ENCODE results near the gene PRELID2. TPM values are rescaled to one million over a fixed set of nuclear protein-coding genes. Genes with fewer than 3 reads are reported as not detected.

PRELID2 gene
- polyA plus RNA-seq, 1 donor (not counting 4 experiments of a cell fraction or from before 2014, with no cell fraction given) = 5.1 TPM

GRCh38 chr5:145847499-145848497 is 12.7 kb upstream of the PRELID2 start:
- Histone ChIP-seq H3K36me3 (ENCODE audit: control insufficient read depth in 2 of 2, extremely low read depth in 1 of 2, insufficient read depth in 2 of 2, low read length in 2 of 2) (no peaks in the 10 kb centered on the region), H3K27ac (ENCODE audit: control insufficient read depth, insufficient read depth, low read length) (no peak overlapping the region), H3K9ac (ENCODE audit: control insufficient read depth, extremely low read depth, insufficient read depth, low read length) (no peak overlapping the region), H3K9me3 (ENCODE audit: control insufficient read depth, low read depth, low read length) (no peaks in the 10 kb centered on the region), H3K4me3 (ENCODE audit: control insufficient read depth in 2 of 3, extremely low read depth in 1 of 3, insufficient read depth in 2 of 3, low read depth in 1 of 3, low read length in 3 of 3) (no peak overlapping the region), H3K9me1 (ENCODE audit: control insufficient read depth, extremely low read depth, insufficient read depth, low read length) (no peaks in the 10 kb centered on the region), H3K4me1 (ENCODE audit: control insufficient read depth, extremely low read depth, insufficient read depth, low read length) (peaks cover 23% of the 10 kb centered on the region), H3K4me2 (ENCODE audit: control insufficient read depth, extremely low read depth, insufficient read depth, low read depth, low read length) (peak overlapping the region; percentile 3), H3K27me3 (ENCODE audit: control insufficient read depth, extremely low read depth, insufficient read depth, low read length) (no peaks in the 10 kb centered on the region), H3K79me2 (ENCODE audit: control insufficient read depth, insufficient read depth, low read length) (no peaks in the 10 kb centered on the region), H2AFZ (ENCODE audit: control insufficient read depth, low read length) (no peak overlapping the region), H4K20me1 (ENCODE audit: control insufficient read depth, extremely low read depth, insufficient read depth, low read length) (no peaks in the 10 kb centered on the region)
- DNase-seq (ENCODE audit: low read depth, low spot score) = peak; percentile 42
- TF ChIP-seq, protein P1, sequence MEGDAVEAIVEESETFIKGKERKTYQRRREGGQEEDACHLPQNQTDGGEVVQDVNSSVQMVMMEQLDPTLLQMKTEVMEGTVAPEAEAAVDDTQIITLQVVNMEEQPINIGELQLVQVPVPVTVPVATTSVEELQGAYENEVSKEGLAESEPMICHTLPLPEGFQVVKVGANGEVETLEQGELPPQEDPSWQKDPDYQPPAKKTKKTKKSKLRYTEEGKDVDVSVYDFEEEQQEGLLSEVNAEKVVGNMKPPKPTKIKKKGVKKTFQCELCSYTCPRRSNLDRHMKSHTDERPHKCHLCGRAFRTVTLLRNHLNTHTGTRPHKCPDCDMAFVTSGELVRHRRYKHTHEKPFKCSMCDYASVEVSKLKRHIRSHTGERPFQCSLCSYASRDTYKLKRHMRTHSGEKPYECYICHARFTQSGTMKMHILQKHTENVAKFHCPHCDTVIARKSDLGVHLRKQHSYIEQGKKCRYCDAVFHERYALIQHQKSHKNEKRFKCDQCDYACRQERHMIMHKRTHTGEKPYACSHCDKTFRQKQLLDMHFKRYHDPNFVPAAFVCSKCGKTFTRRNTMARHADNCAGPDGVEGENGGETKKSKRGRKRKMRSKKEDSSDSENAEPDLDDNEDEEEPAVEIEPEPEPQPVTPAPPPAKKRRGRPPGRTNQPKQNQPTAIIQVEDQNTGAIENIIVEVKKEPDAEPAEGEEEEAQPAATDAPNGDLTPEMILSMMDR (optimal IDR thresholded peaks at IDR 0.05 in 1 of 3, IDR thresholded peaks at IDR 0.05 in 1 of 3, conservative IDR thresholded peaks at IDR 0.05 in 1 of 3; ENCODE audit: extremely low read depth in 1 of 3, insufficient read depth in 2 of 3, low read length in 3 of 3) = no peak
- no peak for TF ChIP-seq EZH2 (IDR thresholded peaks at IDR 0.05; ENCODE audit: low read length)
- peak; percentile 95 for FAIRE-seq
- dilution Hi-C loops (cut with MboI; ENCODE audit: extremely low pct_ligation_motif_present, low sequenced_read_pairs) = no loop called here

GRCh38 chr5:145846081-145846480 is 10.9 kb upstream of the PRELID2 start:
- Histone ChIP-seq H3K27me3 (ENCODE audit: control insufficient read depth, extremely low read depth, insufficient read depth, low read length) (no peaks in the 10 kb centered on the region), H3K79me2 (ENCODE audit: control insufficient read depth, insufficient read depth, low read length) (no peaks in the 10 kb centered on the region), H3K9me3 (ENCODE audit: control insufficient read depth, low read depth, low read length) (no peaks in the 10 kb centered on the region), H4K20me1 (ENCODE audit: control insufficient read depth, extremely low read depth, insufficient read depth, low read length) (no peaks in the 10 kb centered on the region), H3K9ac (ENCODE audit: control insufficient read depth, extremely low read depth, insufficient read depth, low read length) (no peak overlapping the region), H3K4me3 (ENCODE audit: control insufficient read depth in 2 of 3, extremely low read depth in 1 of 3, insufficient read depth in 2 of 3, low read depth in 1 of 3, low read length in 3 of 3) (no peak overlapping the region), H3K4me2 (ENCODE audit: control insufficient read depth, extremely low read depth, insufficient read depth, low read depth, low read length) (no peak overlapping the region), H3K4me1 (ENCODE audit: control insufficient read depth, extremely low read depth, insufficient read depth, low read length) (peaks cover 23% of the 10 kb centered on the region), H3K9me1 (ENCODE audit: control insufficient read depth, extremely low read depth, insufficient read depth, low read length) (no peaks in the 10 kb centered on the region), H3K36me3 (ENCODE audit: control insufficient read depth in 2 of 2, extremely low read depth in 1 of 2, insufficient read depth in 2 of 2, low read length in 2 of 2) (no peaks in the 10 kb centered on the region), H2AFZ (ENCODE audit: control insufficient read depth, low read length) (no peak overlapping the region), H3K27ac (ENCODE audit: control insufficient read depth, insufficient read depth, low read length) (no peak overlapping the region)
- DNase-seq (ENCODE audit: low read depth, low spot score) = no peak
- no peak for FAIRE-seq
- TF ChIP-seq, protein P1 (optimal IDR thresholded peaks at IDR 0.05 in 1 of 3, IDR thresholded peaks at IDR 0.05 in 1 of 3, conservative IDR thresholded peaks at IDR 0.05 in 1 of 3; ENCODE audit: extremely low read depth in 1 of 3, insufficient read depth in 2 of 3, low read length in 3 of 3) = no peak
- TF ChIP-seq EZH2 (IDR thresholded peaks at IDR 0.05; ENCODE audit: low read length) = no peak
- dilution Hi-C loops (cut with MboI; ENCODE audit: extremely low pct_ligation_motif_present, low sequenced_read_pairs) = no loop called here
